ENCODE data around the gene SOX6. TPM values are rescaled to one million over a fixed set of nuclear protein-coding genes. Genes with fewer than 3 reads are reported as not detected.

SOX6 gene
- total and polyA plus RNA-seq, 2 experiments from 2014 or later: 0.03 to 0.66 TPM

DNA sequence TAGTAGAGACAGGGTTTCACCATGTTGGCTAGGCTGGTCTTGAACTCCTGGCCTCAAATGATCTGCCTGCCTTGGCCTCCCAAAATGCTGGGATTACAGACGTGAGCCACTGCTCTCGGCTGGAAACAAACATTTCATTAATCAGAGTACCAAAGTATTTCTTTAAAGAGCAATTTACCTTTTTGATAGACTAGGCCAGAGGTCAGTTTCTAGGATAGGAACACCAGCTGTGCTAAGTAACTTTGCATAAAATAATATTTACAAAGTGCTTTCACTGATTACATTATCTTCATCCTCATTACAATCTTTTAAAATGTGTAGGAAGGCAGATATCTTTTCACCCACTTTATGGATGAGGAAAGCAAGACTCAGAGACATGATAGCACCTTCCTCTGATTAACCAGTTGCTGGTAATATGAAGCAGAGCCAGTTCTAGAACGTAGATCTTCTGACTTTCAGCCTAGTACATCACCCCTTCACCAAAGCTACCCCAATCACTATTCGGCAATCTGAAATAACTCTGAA, 355.2 kb downstream of the SOX6 start (continued):
- TF ChIP-seq, protein P1, sequence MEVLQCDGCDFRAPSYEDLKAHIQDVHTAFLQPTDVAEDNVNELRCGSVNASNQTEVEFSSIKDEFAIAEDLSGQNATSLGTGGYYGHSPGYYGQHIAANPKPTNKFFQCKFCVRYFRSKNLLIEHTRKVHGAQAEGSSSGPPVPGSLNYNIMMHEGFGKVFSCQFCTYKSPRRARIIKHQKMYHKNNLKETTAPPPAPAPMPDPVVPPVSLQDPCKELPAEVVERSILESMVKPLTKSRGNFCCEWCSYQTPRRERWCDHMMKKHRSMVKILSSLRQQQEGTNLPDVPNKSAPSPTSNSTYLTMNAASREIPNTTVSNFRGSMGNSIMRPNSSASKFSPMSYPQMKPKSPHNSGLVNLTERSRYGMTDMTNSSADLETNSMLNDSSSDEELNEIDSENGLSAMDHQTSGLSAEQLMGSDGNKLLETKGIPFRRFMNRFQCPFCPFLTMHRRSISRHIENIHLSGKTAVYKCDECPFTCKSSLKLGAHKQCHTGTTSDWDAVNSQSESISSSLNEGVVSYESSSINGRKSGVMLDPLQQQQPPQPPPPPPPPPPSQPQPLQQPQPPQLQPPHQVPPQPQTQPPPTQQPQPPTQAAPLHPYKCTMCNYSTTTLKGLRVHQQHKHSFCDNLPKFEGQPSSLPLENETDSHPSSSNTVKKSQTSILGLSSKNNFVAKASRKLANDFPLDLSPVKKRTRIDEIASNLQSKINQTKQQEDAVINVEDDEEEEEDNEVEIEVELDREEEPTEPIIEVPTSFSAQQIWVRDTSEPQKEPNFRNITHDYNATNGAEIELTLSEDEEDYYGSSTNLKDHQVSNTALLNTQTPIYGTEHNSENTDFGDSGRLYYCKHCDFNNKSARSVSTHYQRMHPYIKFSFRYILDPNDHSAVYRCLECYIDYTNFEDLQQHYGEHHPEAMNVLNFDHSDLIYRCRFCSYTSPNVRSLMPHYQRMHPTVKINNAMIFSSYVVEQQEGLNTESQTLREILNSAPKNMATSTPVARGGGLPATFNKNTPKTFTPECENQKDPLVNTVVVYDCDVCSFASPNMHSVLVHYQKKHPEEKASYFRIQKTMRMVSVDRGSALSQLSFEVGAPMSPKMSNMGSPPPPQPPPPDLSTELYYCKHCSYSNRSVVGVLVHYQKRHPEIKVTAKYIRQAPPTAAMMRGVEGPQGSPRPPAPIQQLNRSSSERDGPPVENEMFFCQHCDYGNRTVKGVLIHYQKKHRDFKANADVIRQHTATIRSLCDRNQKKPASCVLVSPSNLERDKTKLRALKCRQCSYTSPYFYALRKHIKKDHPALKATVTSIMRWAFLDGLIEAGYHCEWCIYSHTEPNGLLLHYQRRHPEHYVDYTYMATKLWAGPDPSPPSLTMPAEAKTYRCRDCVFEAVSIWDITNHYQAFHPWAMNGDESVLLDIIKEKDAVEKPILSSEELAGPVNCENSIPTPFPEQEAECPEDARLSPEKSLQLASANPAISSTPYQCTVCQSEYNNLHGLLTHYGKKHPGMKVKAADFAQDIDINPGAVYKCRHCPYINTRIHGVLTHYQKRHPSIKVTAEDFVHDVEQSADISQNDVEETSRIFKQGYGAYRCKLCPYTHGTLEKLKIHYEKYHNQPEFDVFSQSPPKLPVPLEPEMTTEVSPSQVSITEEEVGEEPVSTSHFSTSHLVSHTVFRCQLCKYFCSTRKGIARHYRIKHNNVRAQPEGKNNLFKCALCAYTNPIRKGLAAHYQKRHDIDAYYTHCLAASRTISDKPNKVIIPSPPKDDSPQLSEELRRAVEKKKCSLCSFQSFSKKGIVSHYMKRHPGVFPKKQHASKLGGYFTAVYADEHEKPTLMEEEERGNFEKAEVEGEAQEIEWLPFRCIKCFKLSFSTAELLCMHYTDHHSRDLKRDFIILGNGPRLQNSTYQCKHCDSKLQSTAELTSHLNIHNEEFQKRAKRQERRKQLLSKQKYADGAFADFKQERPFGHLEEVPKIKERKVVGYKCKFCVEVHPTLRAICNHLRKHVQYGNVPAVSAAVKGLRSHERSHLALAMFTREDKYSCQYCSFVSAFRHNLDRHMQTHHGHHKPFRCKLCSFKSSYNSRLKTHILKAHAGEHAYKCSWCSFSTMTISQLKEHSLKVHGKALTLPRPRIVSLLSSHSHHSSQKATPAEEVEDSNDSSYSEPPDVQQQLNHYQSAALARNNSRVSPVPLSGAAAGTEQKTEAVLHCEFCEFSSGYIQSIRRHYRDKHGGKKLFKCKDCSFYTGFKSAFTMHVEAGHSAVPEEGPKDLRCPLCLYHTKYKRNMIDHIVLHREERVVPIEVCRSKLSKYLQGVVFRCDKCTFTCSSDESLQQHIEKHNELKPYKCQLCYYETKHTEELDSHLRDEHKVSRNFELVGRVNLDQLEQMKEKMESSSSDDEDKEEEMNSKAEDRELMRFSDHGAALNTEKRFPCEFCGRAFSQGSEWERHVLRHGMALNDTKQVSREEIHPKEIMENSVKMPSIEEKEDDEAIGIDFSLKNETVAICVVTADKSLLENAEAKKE (CRISPR knock-in tag; IDR thresholded peaks at IDR 0.05): no peak
- no peak for TF ChIP-seq ZNF331 (CRISPR knock-in tag; IDR thresholded peaks at IDR 0.05; ENCODE audit: low read depth)
- TF ChIP-seq, protein P2, sequence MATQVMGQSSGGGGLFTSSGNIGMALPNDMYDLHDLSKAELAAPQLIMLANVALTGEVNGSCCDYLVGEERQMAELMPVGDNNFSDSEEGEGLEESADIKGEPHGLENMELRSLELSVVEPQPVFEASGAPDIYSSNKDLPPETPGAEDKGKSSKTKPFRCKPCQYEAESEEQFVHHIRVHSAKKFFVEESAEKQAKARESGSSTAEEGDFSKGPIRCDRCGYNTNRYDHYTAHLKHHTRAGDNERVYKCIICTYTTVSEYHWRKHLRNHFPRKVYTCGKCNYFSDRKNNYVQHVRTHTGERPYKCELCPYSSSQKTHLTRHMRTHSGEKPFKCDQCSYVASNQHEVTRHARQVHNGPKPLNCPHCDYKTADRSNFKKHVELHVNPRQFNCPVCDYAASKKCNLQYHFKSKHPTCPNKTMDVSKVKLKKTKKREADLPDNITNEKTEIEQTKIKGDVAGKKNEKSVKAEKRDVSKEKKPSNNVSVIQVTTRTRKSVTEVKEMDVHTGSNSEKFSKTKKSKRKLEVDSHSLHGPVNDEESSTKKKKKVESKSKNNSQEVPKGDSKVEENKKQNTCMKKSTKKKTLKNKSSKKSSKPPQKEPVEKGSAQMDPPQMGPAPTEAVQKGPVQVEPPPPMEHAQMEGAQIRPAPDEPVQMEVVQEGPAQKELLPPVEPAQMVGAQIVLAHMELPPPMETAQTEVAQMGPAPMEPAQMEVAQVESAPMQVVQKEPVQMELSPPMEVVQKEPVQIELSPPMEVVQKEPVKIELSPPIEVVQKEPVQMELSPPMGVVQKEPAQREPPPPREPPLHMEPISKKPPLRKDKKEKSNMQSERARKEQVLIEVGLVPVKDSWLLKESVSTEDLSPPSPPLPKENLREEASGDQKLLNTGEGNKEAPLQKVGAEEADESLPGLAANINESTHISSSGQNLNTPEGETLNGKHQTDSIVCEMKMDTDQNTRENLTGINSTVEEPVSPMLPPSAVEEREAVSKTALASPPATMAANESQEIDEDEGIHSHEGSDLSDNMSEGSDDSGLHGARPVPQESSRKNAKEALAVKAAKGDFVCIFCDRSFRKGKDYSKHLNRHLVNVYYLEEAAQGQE (IDR thresholded peaks at IDR 0.05; ENCODE audit: unreplicated experiment): no peak

DNA sequence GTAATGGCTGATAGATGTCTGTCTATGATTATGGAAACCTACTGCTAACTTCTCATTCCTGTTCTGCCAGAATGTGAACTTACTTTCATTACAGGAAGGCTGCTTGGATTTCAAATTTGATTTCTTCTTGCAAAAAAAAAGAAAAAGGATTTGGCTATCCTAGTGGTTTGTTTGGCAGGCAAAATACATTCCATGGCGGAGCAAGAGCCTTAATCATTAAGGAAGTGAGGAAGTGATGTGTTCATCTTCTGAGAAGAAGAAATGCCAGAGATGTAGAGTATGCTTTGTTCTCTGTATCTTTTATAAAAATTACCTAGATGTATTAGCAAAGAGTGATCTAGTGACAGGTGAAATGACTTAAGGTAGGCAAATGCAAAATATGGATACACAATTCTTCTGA, 356.3 kb downstream of the SOX6 start:
- Histone ChIP-seq H3K27me3 (ENCODE audit: insufficient read depth) (peaks cover 43% of the 10 kb centered on the region), H3K36me3 (ENCODE audit: insufficient read depth) (no peaks in the 10 kb centered on the region), H2AFZ (no peak overlapping the region), H3K4me3 (no peak overlapping the region), H3K4me2 (no peak overlapping the region), H3K79me2 (replicated peaks; ENCODE audit: insufficient read depth) (no peaks in the 10 kb centered on the region), H3F3A (replicated peaks; ENCODE audit: low read depth) (no peaks in the 10 kb centered on the region), H3K27ac (ENCODE audit: low read depth) (no peak overlapping the region), H3K4me1 (ENCODE audit: insufficient read depth) (peaks cover 9% of the 10 kb centered on the region; the same call in 1 of the 2 replicates), H4K20me1 (replicated peaks; ENCODE audit: insufficient read depth) (no peaks in the 10 kb centered on the region), H3K9me2 (ENCODE audit: insufficient read depth) (no peaks in the 10 kb centered on the region)
- H3K9me3 Mint-ChIP-seq: no peaks in the 10 kb centered on the region
- DNase-seq (ENCODE audit: low spot score) (no peak), ATAC-seq (no peak)
- no peaks in the 10 kb centered on the region for H3K36me3 Mint-ChIP-seq (ENCODE audit: low read depth)
- peaks cover 11% of the 10 kb centered on the region for H3K27me3 Mint-ChIP-seq (ENCODE audit: insufficient read depth, low read depth, poor library complexity)
- H3K27ac Mint-ChIP-seq: no peak overlapping the region
- H3K4me1 Mint-ChIP-seq: peaks cover 4% of the 10 kb centered on the region; the same call in 2 of the 3 replicates
- H3K4me3 Mint-ChIP-seq: no peak overlapping the region
- TF ChIP-seq, protein P1 (CRISPR knock-in tag; IDR thresholded peaks at IDR 0.05): no peak
- no peak for TF ChIP-seq ZNF331 (CRISPR knock-in tag; IDR thresholded peaks at IDR 0.05; ENCODE audit: low read depth)
- no peak for TF ChIP-seq CREB1 (CRISPR knock-in tag; IDR thresholded peaks at IDR 0.05; ENCODE audit: low read depth)

Data from GM23338 (cell line).